A172 (cell line): Measurements from ENCODE around the gene HMGCS1. TPM values are rescaled to one million over a fixed set of nuclear protein-coding genes. Genes with fewer than 3 reads are reported as not detected.
"Not testable (repeated sequence)": the region's sequence is repeated elsewhere in the genome, so short reads cannot be mapped to it uniquely, and the experiment has no call there.

ENCODE experiments used
- DNase-seq: peaks from one replicate; pipeline ENCODE4 v3.0.0-alpha.2; 2015; ENCODE audit warnings: low spot score
- total RNA-seq: library from RNA; depleted of rRNA; stranded (reverse); fragments of >200 nt; shearing (Covaris generic); gene quantifications from 2 replicates; pipeline ENCODE4 v1.2.3, GENCODE V29; 2014; rRNA removed

HMGCS1 gene
- 24.6 and 39.1 TPM in 2 replicates for total RNA-seq

GRCh38 chr5:43313035-43313853 is at the start of gene HMGCS1:
Gene HMGCS1 (minus strand): TSS chr5:43313412. CDS start chr5:43298965, 14,447 bp downstream.
- DNase-seq = peak; percentile 99

- DNase-seq = no peak
Measured at GRCh38 chr5:43358726-43359125, 45.5 kb upstream of the HMGCS1 start.

DNA sequence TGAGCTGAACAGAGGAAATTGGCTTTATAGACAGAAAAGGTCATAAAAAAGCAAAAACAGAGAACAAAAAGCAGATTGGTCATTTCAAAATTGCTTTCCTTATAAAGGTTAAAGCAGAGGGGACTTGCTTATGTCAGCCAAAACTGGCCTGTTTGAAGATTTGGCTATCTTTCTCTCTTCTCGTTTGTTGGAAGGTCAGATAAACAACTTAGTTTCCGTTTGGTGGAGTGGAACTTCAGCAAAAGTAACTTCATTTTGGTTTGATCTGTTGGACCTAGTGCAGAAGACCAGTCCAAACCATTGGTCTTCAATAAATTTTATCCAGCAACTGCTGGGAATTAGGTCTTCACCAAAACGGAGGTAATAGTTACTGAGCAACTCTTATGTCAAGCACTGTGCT is 45.1 kb upstream of the HMGCS1 start:
- DNase-seq = no peak

DNA sequence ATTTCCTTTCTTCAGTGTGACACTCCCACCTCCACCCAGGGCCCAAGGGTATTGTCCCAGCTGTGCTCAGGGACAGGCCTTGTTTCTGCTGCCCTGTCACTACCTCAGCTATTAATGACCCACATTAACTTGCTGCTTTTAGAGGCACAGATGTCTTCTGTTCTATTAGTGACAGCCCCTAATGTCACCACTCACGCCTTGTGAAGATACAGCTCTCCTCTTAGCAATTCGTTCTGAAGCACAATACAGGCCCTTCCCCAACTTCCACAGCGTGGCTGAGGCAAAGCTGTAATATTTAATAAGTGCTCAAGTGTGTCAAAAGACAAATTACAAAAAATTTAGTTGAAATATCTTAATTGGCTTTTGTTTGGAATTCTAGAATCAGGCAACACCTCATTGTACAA is 44.7 kb upstream of the HMGCS1 start:
- no peak for DNase-seq

DNA sequence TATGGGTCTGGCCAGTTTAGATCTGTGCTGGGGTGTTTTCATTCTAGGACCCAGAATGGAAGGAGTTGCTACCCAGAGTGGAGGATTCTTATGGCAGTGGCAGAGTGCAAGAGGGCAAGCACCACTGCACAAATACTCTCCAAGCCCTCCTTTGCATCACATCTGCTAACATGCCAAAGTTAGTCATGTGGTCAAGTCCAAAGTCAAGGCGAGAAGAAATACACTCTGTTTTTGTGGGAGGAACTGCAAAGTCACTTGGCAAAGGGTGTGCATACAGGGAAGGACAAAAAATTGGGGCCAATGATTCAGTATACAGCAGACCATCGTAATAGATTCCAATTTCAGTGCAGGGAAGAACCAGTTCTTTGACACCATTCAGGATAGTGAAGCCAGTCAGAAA is 43.9 kb upstream of the HMGCS1 start:
- no peak for DNase-seq

- no peak for DNase-seq
Measured at GRCh38 chr5:43354774-43355173, 41.6 kb upstream of the HMGCS1 start.

DNA sequence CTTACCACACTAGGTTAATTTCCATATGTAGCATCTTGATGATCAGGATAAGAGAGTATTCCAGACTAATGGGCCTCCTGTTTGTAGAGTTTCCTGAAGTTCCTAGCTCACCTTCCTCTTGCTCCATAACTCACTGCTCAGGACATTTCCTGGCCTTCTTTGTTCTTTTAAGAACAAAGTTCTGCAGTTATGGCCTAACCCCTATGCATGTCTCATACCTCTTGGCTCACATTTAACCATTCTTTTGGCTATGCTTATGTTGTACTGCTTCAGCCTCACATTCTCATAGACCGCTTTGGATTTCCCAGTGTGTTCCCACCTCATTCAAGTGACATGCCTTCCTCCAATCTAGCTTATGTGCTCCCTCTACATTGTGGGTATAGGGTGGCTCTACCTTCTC is 40.5 kb upstream of the HMGCS1 start:
- DNase-seq = no peak

DNA sequence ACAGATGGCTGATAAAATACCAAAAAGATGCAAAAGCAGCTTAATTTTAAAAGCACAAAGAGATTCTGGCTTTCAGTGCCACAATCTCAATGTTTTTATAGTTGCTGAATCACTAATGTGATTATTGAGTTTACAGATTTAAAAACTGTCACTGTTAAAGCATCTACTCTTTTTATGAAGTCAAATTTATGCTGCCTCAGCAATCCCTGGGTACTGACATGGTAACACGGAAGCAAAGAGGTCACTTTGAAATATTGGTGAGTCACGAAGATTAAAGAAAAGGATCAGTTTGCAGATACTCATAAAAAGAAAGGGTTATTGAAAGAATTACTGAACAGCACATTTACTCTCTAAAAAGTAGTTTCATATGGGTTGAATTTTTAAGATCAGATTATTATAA is 39.7 kb upstream of the HMGCS1 start:
- DNase-seq = no peak

- DNase-seq = no peak
Measured at GRCh38 chr5:43352131-43352530, 38.9 kb upstream of the HMGCS1 start.

GRCh38 chr5:43348861-43349363 is 35.7 kb upstream of the HMGCS1 start:
- DNase-seq = no peak

- DNase-seq = no peak
Measured at GRCh38 chr5:43348207-43348606, 35.0 kb upstream of the HMGCS1 start.

DNA sequence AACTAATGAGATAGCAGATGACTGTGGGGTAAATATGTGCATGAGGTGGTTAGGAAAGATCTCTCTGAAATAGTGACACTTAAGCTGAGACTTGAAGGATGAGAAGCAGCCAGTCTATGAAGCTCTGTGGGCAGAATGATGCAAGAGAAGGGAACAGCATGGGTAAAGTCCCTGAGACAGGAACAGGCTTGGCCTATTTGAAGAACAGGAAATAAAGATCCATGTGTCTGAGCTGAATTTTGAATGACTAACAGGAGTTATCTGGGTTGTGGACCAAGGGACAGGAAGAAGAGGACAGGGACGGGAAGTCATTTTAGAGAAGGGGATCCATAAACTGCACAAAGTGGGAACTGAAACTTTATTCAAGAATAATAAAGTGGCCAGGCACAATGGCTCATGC is 25.6 kb upstream of the HMGCS1 start:
- no peak for DNase-seq

DNA sequence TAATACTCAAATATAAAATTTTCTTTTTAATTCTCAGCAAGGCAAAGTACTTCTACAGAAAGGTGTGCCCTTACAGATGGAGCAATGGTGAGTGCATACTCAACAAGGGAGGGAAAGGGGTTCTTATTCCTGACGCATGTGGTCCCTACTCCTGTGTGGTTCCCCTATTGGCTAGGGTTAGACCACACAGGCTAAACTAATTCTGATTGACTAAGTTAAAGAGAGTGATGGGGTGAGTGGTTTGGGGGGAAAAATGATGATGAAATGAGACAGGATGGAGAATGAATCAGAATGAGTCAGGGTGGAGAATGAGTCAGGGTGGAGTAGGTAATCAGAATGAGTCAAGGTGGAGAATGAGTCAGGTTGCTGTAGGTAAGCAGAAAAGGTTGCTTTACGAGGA is 22.9 kb upstream of the HMGCS1 start:
- peak; percentile 61 for DNase-seq

GRCh38 chr5:43335681-43336080 is 22.5 kb upstream of the HMGCS1 start:
- DNase-seq = no peak

- no peak for DNase-seq
Measured at GRCh38 chr5:43332401-43332800, 19.2 kb upstream of the HMGCS1 start.

GRCh38 chr5:43325624-43326023 is 12.4 kb upstream of the HMGCS1 start:
- not testable (repeated sequence) for DNase-seq

GRCh38 chr5:43323488-43323887 is 10.3 kb upstream of the HMGCS1 start:
- DNase-seq = not testable (repeated sequence)

GRCh38 chr5:43320846-43321245 is 7.6 kb upstream of the HMGCS1 start:
- no peak for DNase-seq

GRCh38 chr5:43316421-43316820 is 3.2 kb upstream of the HMGCS1 start:
- no peak for DNase-seq

GRCh38 chr5:43315682-43316081 is 2.5 kb upstream of the HMGCS1 start:
- no peak for DNase-seq

DNA sequence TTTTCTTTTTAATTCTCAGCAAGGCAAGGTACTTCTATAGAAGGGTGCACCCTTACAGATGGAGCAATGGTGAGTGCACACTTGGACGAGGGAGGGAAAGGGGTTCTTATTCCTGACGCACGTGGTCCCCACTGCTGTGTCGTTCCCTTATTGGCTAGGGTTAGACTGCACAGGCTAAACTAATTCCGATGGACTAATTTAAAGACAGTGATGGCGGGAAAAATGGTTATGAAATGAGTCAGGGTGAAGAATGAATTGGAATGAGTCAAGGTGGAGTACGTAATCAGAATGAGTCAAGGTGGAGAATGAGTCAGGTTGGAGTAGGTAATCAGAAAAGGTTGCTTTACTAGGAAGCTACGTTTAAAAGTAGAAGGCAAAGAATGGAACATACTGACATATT is 2.1 kb upstream of the HMGCS1 start:
- DNase-seq = peak; percentile 81

GRCh38 chr5:43314724-43315123 is 1.5 kb upstream of the HMGCS1 start:
- DNase-seq = no peak

DNA sequence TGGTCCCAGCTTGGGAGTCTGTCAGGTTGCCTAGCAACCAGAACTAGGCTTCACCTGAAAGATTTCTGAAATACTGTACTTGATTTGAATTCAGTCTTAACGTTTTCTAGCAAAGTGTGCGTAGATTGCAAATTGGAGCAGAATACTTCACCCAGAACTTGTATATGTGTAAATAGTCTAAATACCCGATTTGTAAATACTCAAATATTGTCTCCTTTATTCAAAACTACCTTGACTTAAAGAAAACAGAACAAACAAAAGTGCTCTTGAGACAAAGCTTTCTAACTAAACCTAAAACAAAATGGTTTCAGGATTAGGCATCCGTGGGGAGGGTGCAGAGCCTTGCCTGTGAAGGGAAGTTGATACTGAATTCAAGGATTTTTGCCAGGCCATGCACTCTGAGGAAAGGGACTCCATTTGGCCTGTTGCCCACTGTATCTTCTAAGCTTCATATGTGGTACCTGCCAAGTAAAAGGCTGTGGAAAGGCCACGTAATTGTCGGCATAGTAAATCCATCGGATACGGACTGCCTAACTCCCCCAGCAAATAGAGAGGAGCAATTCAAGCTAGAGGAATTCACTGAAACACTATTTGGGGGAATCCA is 744 bp upstream of the HMGCS1 start:
- DNase-seq = peak; percentile 15
